ENCODE results near the gene PARD6A. TPM values are rescaled to one million over a fixed set of nuclear protein-coding genes. Genes with fewer than 3 reads are reported as not detected.

PARD6A gene
- total and polyA plus RNA-seq, 2 of the 4 experiments (the other 2 are of a cell fraction), result 0.36 to 0.55 TPM

- dilution Hi-C loops (cut with HindIII; ENCODE audit: low sequenced_read_pairs, unreplicated experiment) (no loop called here), in situ Hi-C loops (cut with MboI; ENCODE audit: low sequenced_read_pairs) (no loop called here), intact Hi-C loops (cut with micrococcal nuclease) (no loop called here)
- Histone ChIP-seq H4K5ac (ENCODE audit: low read depth, low read length) (no peak overlapping the region), H2BK120ac (ENCODE audit: low read depth, low read length) (no peak overlapping the region), H3K9ac (ENCODE audit: low read depth, low read length) (no peak overlapping the region), H2BK5ac (ENCODE audit: low read depth, low read length, poor library complexity, severe bottlenecking) (no peak overlapping the region), H4K91ac (ENCODE audit: insufficient read depth, low read depth, low read length) (no peak overlapping the region), H2AK9ac (replicated peaks; ENCODE audit: low read depth, low read length, poor library complexity) (no peak overlapping the region), H3K9me1 (ENCODE audit: insufficient read depth, low read length) (peaks cover 16% of the 10 kb centered on the region), H4K8ac (ENCODE audit: low read depth in 2 of 2, low read length in 2 of 2) (no peak overlapping the region), H3K14ac (replicated peaks; ENCODE audit: low read depth, low read length) (no peak overlapping the region), H2BK15ac (ENCODE audit: low read depth, low read length) (no peak overlapping the region), H3K27me3 (ENCODE audit: control insufficient read depth, insufficient read depth, low read length) (no peaks in the 10 kb centered on the region), H3K4me3 (ENCODE audit: insufficient read depth, low read depth, low read length) (no peak overlapping the region), H3K4me1 (ENCODE audit: control insufficient read depth, insufficient read depth, low read length) (peaks cover 4% of the 10 kb centered on the region; the same call in 1 of the 2 replicates), H3K56ac (ENCODE audit: extremely low read depth, insufficient read depth, low read length) (no peak overlapping the region), H3K4me2 (ENCODE audit: low read depth, low read length) (no peak overlapping the region), H3K27ac (ENCODE audit: insufficient read depth, low read length) (no peak overlapping the region), H3K4ac (ENCODE audit: low read depth, low read length) (no peak overlapping the region), H3K79me1 (ENCODE audit: low read depth in 1 of 2, low read length in 2 of 2) (peaks cover 14 to 43% of the 10 kb centered on the region in 2 experiments), H3K23ac (ENCODE audit: low read depth, low read length) (no peak overlapping the region), H2AK5ac (ENCODE audit: low read depth, low read length) (no peak overlapping the region), H3K36me3 (ENCODE audit: control insufficient read depth, insufficient read depth, low read length) (no peaks in the 10 kb centered on the region; the same call in 1 of the 2 replicates), H3K18ac (ENCODE audit: low read depth, low read length) (no peak overlapping the region), H4K20me1 (ENCODE audit: insufficient read depth, low read length) (peaks cover 12% of the 10 kb centered on the region), H3K9me3 (ENCODE audit: control insufficient read depth, insufficient read depth, low read length) (no peaks in the 10 kb centered on the region), H2AFZ (replicated peaks; ENCODE audit: low read length, poor library complexity) (no peak overlapping the region), H2BK20ac (ENCODE audit: low read depth, low read length) (no peak overlapping the region)
- WGBS, 2 experiments (ENCODE audit: extremely low coverage in 2 of 2, insufficient read length in 1 of 2), result 86% methylated on average over 5 of the region's 6 CpGs; no CpG with 5 or more reads in 1 of the 2 experiments
- ChIA-PET CTCF (no interaction called here), POLR2A (ENCODE audit: unreplicated experiment) (interaction anchor here (0.5 kb wide), 1 partner anchor 211 kb away, joined by 7 read pairs; no protein-coding TSS in a partner anchor)
- BruUV-seq (replicated peaks), result no TSS peak
- no peak for TF ChIP-seq CEBPB (IDR thresholded peaks at IDR 0.05; ENCODE audit: low read depth, low read length)
- TF ChIP-seq RAD21 (IDR thresholded peaks at IDR 0.05; ENCODE audit: low read length), result no peak
- TF ChIP-seq MAFK (IDR thresholded peaks at IDR 0.05; ENCODE audit: low read depth, low read length), result no peak
- no peak for TF ChIP-seq POLR2A (IDR thresholded peaks at IDR 0.05; ENCODE audit: low read depth, low read length)
- no peak for TF ChIP-seq CHD1 (IDR thresholded peaks at IDR 0.05; ENCODE audit: low read depth, low read length)
- TF ChIP-seq MXI1 (IDR thresholded peaks at IDR 0.05; ENCODE audit: borderline replicate concordance, low read depth, low read length), result no peak
- no peak for TF ChIP-seq MAZ (IDR thresholded peaks at IDR 0.05; ENCODE audit: borderline replicate concordance, low read depth, low read length)
- no peak for TF ChIP-seq BHLHE40 (IDR thresholded peaks at IDR 0.05; ENCODE audit: low read depth, low read length)
- TF ChIP-seq FOS (IDR thresholded peaks at IDR 0.05; ENCODE audit: low read depth, low read length), result no peak
- no peak for TF ChIP-seq RCOR1 (IDR thresholded peaks at IDR 0.05; ENCODE audit: insufficient replicate concordance, low read length)
- TF ChIP-seq ELK1 (IDR thresholded peaks at IDR 0.05; ENCODE audit: borderline replicate concordance, low read depth, low read length), result no peak
- TF ChIP-seq USF2 (IDR thresholded peaks at IDR 0.05; ENCODE audit: low read depth, low read length), result no peak
- no peak for TF ChIP-seq SMC3 (IDR thresholded peaks at IDR 0.05; ENCODE audit: low read depth, low read length)
- ATAC-seq (ENCODE audit: low read depth), result no peak
- no peak for DNase-seq
These were observed 49.8 kb downstream of the PARD6A start for GRCh38 chr16:67710607-67711006.

All from IMR-90 (cell line).